ENCODE results near the gene RIN3. TPM values are rescaled to one million over a fixed set of nuclear protein-coding genes. Genes with fewer than 3 reads are reported as not detected.

The RIN3 gene
- total RNA-seq, 1 donor from 2014 or later = 18.8 TPM

DNA sequence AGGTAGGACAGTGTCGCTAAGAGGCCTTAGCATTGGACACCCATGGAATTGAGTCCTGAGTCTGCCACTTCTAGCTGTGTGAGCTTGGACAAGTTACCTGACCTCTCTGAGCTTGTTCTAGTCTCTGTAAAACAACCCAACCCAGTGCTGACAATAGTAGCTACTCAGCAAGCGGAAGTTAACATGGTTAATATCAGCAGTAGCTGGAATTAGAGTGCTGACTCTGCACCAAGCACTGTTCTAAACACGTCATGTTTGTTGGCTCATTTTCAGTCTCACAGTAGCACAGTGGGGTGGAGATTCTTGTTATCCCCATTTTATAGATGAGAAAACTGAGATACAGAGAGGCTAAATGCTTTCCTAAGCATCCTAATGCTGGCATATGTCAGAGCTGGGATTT is 47.5 kb upstream of the RIN3 start:
- Mint-ChIP-seq H3K4me1 (ENCODE audit: low read depth) (peaks cover 17% of the 10 kb centered on the region), H3K4me3 (ENCODE audit: unreplicated experiment) (no peak overlapping the region), H3K36me3 (ENCODE audit: low read depth) (no peaks in the 10 kb centered on the region), H3K9me3 (ENCODE audit: low read depth) (peaks cover 13% of the 10 kb centered on the region), H3K27ac (ENCODE audit: unreplicated experiment) (no peak overlapping the region), H3K27me3 (ENCODE audit: low read depth) (no peaks in the 10 kb centered on the region)
- DNase-seq (ENCODE audit: low spot score) = no peak
- TF ChIP-seq, protein P1, sequence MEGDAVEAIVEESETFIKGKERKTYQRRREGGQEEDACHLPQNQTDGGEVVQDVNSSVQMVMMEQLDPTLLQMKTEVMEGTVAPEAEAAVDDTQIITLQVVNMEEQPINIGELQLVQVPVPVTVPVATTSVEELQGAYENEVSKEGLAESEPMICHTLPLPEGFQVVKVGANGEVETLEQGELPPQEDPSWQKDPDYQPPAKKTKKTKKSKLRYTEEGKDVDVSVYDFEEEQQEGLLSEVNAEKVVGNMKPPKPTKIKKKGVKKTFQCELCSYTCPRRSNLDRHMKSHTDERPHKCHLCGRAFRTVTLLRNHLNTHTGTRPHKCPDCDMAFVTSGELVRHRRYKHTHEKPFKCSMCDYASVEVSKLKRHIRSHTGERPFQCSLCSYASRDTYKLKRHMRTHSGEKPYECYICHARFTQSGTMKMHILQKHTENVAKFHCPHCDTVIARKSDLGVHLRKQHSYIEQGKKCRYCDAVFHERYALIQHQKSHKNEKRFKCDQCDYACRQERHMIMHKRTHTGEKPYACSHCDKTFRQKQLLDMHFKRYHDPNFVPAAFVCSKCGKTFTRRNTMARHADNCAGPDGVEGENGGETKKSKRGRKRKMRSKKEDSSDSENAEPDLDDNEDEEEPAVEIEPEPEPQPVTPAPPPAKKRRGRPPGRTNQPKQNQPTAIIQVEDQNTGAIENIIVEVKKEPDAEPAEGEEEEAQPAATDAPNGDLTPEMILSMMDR (IDR thresholded peaks at IDR 0.05) = no peak

DNA sequence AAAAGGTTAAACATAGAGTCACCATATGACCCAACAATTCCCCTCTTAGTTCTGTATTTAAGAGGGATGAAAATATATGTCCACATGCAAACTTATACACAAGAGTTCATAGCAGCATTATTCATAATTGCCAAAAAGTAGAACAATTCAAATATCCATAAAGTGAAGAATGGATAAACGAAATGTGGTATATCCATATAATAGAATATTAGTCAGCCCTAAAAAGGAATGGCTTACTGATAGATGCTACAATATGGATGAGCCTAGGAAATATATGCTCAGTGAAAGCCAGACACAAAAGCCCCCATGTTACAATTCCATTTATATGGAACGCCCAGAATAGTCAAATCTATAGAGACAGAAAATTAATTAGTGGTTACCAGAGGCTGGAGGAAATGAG is 44.1 kb upstream of the RIN3 start:
- Mint-ChIP-seq H3K9me3 (ENCODE audit: low read depth) (peaks cover 13% of the 10 kb centered on the region), H3K27ac (ENCODE audit: unreplicated experiment) (no peak overlapping the region), H3K4me3 (ENCODE audit: unreplicated experiment) (no peak overlapping the region), H3K27me3 (ENCODE audit: low read depth) (no peaks in the 10 kb centered on the region), H3K36me3 (ENCODE audit: low read depth) (no peaks in the 10 kb centered on the region), H3K4me1 (ENCODE audit: low read depth) (peaks cover 31% of the 10 kb centered on the region)
- no peak for DNase-seq (ENCODE audit: low spot score)
- TF ChIP-seq, protein P1 (IDR thresholded peaks at IDR 0.05) = no peak

DNA sequence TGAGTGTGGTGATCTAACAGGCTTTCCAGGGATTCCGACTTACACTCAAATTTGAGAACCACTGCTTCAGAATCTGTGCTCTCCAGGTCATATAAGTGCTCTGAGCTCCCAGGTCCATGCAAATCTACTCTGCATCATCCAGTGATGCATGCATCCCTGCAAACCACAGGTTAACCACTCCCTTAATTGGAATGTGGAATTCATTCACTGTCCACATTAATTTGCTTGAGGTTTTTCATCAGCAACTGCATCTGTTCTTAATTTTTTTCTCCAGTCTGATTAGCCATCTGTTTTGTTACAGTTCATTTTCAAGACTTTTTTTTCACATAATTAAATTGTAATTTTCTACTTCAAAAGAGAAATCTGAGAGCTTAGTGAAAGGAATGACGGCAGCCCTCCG is 43.4 kb upstream of the RIN3 start:
- no peak overlapping the region for H3K27ac Mint-ChIP-seq (ENCODE audit: unreplicated experiment)

DNA sequence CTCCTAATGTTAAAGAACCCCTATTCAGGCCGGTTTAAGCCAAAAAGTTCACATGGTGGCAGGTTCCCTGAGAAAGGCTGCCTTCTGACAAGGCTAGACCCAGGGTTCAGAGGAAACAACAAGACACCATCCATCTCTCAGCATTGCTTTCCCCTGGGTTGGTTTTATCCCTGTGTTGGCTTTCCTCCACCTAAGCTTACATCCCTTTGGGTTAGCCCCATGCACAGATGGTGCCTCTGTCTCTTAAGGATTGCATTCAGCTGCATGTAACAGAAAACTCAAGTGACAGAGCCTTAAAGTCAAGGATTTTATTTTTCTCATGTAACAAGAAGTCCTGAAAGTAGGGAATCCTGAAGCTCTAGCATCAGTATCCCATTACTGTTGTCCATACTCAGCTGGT is 42.8 kb upstream of the RIN3 start:
- Mint-ChIP-seq H3K36me3 (ENCODE audit: low read depth) (no peaks in the 10 kb centered on the region), H3K9me3 (ENCODE audit: low read depth) (peaks cover 13% of the 10 kb centered on the region), H3K27ac (ENCODE audit: unreplicated experiment) (no peak overlapping the region), H3K27me3 (ENCODE audit: low read depth) (no peaks in the 10 kb centered on the region), H3K4me1 (ENCODE audit: low read depth) (peaks cover 31% of the 10 kb centered on the region), H3K4me3 (ENCODE audit: unreplicated experiment) (no peak overlapping the region)
- no peak for DNase-seq (ENCODE audit: low spot score)
- TF ChIP-seq, protein P1 (IDR thresholded peaks at IDR 0.05) = no peak

More for the DNA sequence above, 43.4 kb upstream of the RIN3 start:
- H3K27me3 Mint-ChIP-seq (ENCODE audit: low read depth) = no peaks in the 10 kb centered on the region
- no peak overlapping the region for H3K4me3 Mint-ChIP-seq (ENCODE audit: unreplicated experiment)
- no peak for DNase-seq (ENCODE audit: low spot score)
- no peaks in the 10 kb centered on the region for H3K36me3 Mint-ChIP-seq (ENCODE audit: low read depth)
- peaks cover 13% of the 10 kb centered on the region for H3K9me3 Mint-ChIP-seq (ENCODE audit: low read depth)
- TF ChIP-seq, protein P1 (IDR thresholded peaks at IDR 0.05) = no peak
- peaks cover 31% of the 10 kb centered on the region for H3K4me1 Mint-ChIP-seq (ENCODE audit: low read depth)

DNA sequence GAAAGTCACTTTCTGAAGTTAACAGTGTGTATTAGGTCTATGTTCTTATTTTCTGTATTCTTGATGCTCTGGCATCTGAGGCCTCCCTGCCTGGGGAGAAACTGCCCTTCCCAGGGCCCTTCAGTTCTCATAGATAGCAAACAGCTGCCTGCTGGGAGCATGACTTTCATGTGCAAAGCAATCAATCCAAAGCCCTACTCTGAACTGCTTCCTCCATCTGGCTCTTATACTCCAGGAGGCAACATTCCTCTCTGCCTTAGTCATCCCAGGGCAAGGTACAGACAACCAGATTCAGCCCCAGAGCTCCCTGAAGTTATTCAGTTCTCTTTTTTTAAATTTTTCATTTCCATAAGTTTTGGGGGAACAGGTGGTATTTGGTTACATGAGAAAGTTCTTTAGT is 41.7 kb upstream of the RIN3 start:
- no peak overlapping the region for H3K27ac Mint-ChIP-seq (ENCODE audit: unreplicated experiment)
- peaks cover 12% of the 10 kb centered on the region for H3K9me3 Mint-ChIP-seq (ENCODE audit: low read depth)
- DNase-seq (ENCODE audit: low spot score) = no peak
- H3K27me3 Mint-ChIP-seq (ENCODE audit: low read depth) = no peaks in the 10 kb centered on the region
- TF ChIP-seq, protein P1 (IDR thresholded peaks at IDR 0.05) = no peak
- peaks cover 31% of the 10 kb centered on the region for H3K4me1 Mint-ChIP-seq (ENCODE audit: low read depth)
- H3K4me3 Mint-ChIP-seq (ENCODE audit: unreplicated experiment) = no peak overlapping the region
- H3K36me3 Mint-ChIP-seq (ENCODE audit: low read depth) = no peaks in the 10 kb centered on the region
